ENCODE data around the gene RBL1. TPM values are rescaled to one million over a fixed set of nuclear protein-coding genes. Genes with fewer than 3 reads are reported as not detected.
"Not testable (repeated sequence)": the region's sequence is repeated elsewhere in the genome, so short reads cannot be mapped to it uniquely, and the experiment has no call there.

RBL1 gene
- polyA plus RNA-seq, 1 donor from 2014 or later: 5.1 TPM

DNA sequence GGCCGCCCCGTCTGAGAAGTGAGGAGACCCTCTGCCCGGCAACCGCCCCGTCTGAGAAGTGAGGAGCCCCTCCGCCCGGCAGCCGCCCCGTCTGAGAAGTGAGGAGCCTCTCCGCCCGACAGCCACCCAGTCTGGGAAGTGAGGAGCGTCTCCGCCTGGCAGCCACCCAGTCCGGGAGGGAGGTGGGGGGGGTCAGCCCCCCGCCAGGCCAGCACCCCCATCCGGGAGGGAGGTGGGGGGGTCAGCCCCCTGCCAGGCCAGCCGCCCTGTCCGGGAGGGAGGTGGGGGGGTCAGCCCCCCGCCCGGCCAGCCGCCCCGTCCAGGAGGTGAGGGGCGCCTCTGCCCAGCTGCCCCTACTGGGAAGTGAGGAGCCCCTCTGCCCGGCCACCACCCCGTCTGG, 26.2 kb downstream of the RBL1 start:
- H3K36me3 ChIP-seq (ENCODE audit: insufficient read depth, low read length); H4K20me1 ChIP-seq (ENCODE audit: insufficient read depth); H3K9me2 ChIP-seq (ENCODE audit: insufficient read depth, low read length); H3K9me3 ChIP-seq (ENCODE audit: low read length); H3F3A ChIP-seq (ENCODE audit: insufficient read depth, low read length, poor library complexity, severe bottlenecking); H3K27ac ChIP-seq (ENCODE audit: low read length); H3K9ac ChIP-seq (ENCODE audit: low read length); H3K27me3 ChIP-seq (ENCODE audit: insufficient read depth, low read depth, low read length); H3K4me3 ChIP-seq (ENCODE audit: low read length); H2AFZ ChIP-seq (ENCODE audit: low read depth, low read length); H3K4me2 ChIP-seq (ENCODE audit: low read length); H3K79me2 ChIP-seq (replicated peaks; ENCODE audit: insufficient read depth, low read length): not testable (repeated sequence)

GRCh38 chr20:37066168-37066567, 29.6 kb downstream of the RBL1 start:
- TF ChIP-seq REST (IDR thresholded peaks at IDR 0.05; ENCODE audit: borderline replicate concordance): no peak
- no peak for TF ChIP-seq EZH2 (IDR thresholded peaks at IDR 0.05; ENCODE audit: borderline replicate concordance, insufficient read depth, low read length, poor library complexity, severe bottlenecking)
- no peak for TF ChIP-seq TAF1 (IDR thresholded peaks at IDR 0.05; ENCODE audit: low read depth)
- no peak for TF ChIP-seq POLR2AphosphoS5 (IDR thresholded peaks at IDR 0.05)
- no peak for TF ChIP-seq EP300 (conservative IDR thresholded peaks at IDR 0.05; ENCODE audit: poor library complexity, severe bottlenecking)
- no peak for TF ChIP-seq RAD21 (conservative IDR thresholded peaks at IDR 0.05)
- TF ChIP-seq, protein P1, sequence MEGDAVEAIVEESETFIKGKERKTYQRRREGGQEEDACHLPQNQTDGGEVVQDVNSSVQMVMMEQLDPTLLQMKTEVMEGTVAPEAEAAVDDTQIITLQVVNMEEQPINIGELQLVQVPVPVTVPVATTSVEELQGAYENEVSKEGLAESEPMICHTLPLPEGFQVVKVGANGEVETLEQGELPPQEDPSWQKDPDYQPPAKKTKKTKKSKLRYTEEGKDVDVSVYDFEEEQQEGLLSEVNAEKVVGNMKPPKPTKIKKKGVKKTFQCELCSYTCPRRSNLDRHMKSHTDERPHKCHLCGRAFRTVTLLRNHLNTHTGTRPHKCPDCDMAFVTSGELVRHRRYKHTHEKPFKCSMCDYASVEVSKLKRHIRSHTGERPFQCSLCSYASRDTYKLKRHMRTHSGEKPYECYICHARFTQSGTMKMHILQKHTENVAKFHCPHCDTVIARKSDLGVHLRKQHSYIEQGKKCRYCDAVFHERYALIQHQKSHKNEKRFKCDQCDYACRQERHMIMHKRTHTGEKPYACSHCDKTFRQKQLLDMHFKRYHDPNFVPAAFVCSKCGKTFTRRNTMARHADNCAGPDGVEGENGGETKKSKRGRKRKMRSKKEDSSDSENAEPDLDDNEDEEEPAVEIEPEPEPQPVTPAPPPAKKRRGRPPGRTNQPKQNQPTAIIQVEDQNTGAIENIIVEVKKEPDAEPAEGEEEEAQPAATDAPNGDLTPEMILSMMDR (IDR thresholded peaks at IDR 0.05; ENCODE audit: poor library complexity, severe bottlenecking): no peak
- no peak for TF ChIP-seq MXI1 (conservative IDR thresholded peaks at IDR 0.05; ENCODE audit: poor library complexity, severe bottlenecking)
- no peak for TF ChIP-seq SMC3 (conservative IDR thresholded peaks at IDR 0.05; ENCODE audit: poor library complexity)
- no peaks in the 10 kb centered on the region for H3K36me3 ChIP-seq (ENCODE audit: insufficient read depth, low read length)
- H3K4me3 ChIP-seq (ENCODE audit: low read length): no peak overlapping the region
- H4K20me1 ChIP-seq (ENCODE audit: insufficient read depth): no peaks in the 10 kb centered on the region
- no peak overlapping the region for H3K9ac ChIP-seq (ENCODE audit: low read length)
- no peaks in the 10 kb centered on the region for H3K9me3 ChIP-seq (ENCODE audit: low read length)
- no peaks in the 10 kb centered on the region for H3K9me2 ChIP-seq (ENCODE audit: insufficient read depth, low read length)
- no peaks in the 10 kb centered on the region for H3K27me3 ChIP-seq (ENCODE audit: insufficient read depth, low read depth, low read length)
- H3F3A ChIP-seq (ENCODE audit: insufficient read depth, low read length, poor library complexity, severe bottlenecking): no peaks in the 10 kb centered on the region
- H3K4me2 ChIP-seq (ENCODE audit: low read length): no peak overlapping the region
- H3K79me2 ChIP-seq (replicated peaks; ENCODE audit: insufficient read depth, low read length): no peaks in the 10 kb centered on the region
- H2AFZ ChIP-seq (ENCODE audit: low read depth, low read length): no peak overlapping the region
- H3K27ac ChIP-seq (ENCODE audit: low read length): no peak overlapping the region

GRCh38 chr20:37055276-37055675, 40.5 kb downstream of the RBL1 start:
- no peak overlapping the region for H3K9ac ChIP-seq (ENCODE audit: low read length)
- H2AFZ ChIP-seq (ENCODE audit: low read depth, low read length): no peak overlapping the region
- no peaks in the 10 kb centered on the region for H3K9me2 ChIP-seq (ENCODE audit: insufficient read depth, low read length)
- peaks cover 5% of the 10 kb centered on the region for H3K36me3 ChIP-seq (ENCODE audit: insufficient read depth, low read length)
- no peaks in the 10 kb centered on the region for H3K27me3 ChIP-seq (ENCODE audit: insufficient read depth, low read depth, low read length)
- TF ChIP-seq TAF1 (IDR thresholded peaks at IDR 0.05; ENCODE audit: low read depth) (no peak), RAD21 (conservative IDR thresholded peaks at IDR 0.05) (no peak), EZH2 (IDR thresholded peaks at IDR 0.05; ENCODE audit: borderline replicate concordance, insufficient read depth, low read length, poor library complexity, severe bottlenecking) (no peak), SMC3 (conservative IDR thresholded peaks at IDR 0.05; ENCODE audit: poor library complexity) (no peak), MXI1 (conservative IDR thresholded peaks at IDR 0.05; ENCODE audit: poor library complexity, severe bottlenecking) (no peak), EP300 (conservative IDR thresholded peaks at IDR 0.05; ENCODE audit: poor library complexity, severe bottlenecking) (no peak)
- TF ChIP-seq, protein P1 (IDR thresholded peaks at IDR 0.05; ENCODE audit: poor library complexity, severe bottlenecking): no peak
- no peaks in the 10 kb centered on the region for H3F3A ChIP-seq (ENCODE audit: insufficient read depth, low read length, poor library complexity, severe bottlenecking)
- H4K20me1 ChIP-seq (ENCODE audit: insufficient read depth): no peaks in the 10 kb centered on the region
- no peaks in the 10 kb centered on the region for H3K9me3 ChIP-seq (ENCODE audit: low read length)
- H3K4me2 ChIP-seq (ENCODE audit: low read length): no peak overlapping the region
- H3K4me3 ChIP-seq (ENCODE audit: low read length): no peak overlapping the region
- H3K27ac ChIP-seq (ENCODE audit: low read length): no peak overlapping the region
- no peaks in the 10 kb centered on the region for H3K79me2 ChIP-seq (replicated peaks; ENCODE audit: insufficient read depth, low read length)

All from neural cell (in vitro differentiated cells).